GM21360 (cell line): ENCODE results near the gene GTF2F2.

Experiments used
- ATAC-seq: cut with Tn5 transposase; IDR thresholded peaks from one replicate; pipeline ENCODE4 v1.9.1; 2021; ENCODE audit warnings: mild to moderate bottlenecking, moderate library complexity; ENCODE audit not compliant: unreplicated experiment

GTF2F2 gene

GRCh38 chr13:45119991-45120864 is at the start of gene GTF2F2:
GTF2F2 (plus strand) TSS chr13:45120510; CDS start chr13:45120656, 146 bp downstream.
- ATAC-seq = peak; percentile 68

DNA sequence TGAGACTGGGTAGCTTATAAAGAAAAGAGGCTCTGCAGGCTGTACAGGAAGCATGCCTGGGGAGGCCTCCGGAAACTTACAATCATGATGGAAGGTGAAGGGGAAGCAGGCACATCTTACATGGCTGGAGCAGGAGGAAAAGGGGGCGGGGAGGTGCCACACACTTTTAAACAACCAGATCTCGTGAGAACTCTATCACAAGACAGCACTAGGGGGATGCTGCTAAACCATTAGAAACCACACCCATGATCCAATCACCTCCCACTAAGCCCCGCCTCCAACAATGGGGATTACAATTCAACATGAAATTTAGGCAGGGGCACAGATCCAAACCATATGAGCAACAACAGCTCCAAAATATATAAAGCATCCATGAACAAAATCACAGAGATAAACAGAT is 46.5 kb upstream of the GTF2F2 start:
- ATAC-seq = no peak

- ATAC-seq = no peak
Measured at GRCh38 chr13:45074721-45075120, 45.6 kb upstream of the GTF2F2 start.

- no peak for ATAC-seq
Measured at GRCh38 chr13:45078003-45078402, 42.3 kb upstream of the GTF2F2 start.

GRCh38 chr13:45082964-45083363 is 37.3 kb upstream of the GTF2F2 start:
- no peak for ATAC-seq

- no peak for ATAC-seq
Measured at GRCh38 chr13:45084515-45084914, 35.8 kb upstream of the GTF2F2 start.

GRCh38 chr13:45086484-45086883 is 33.8 kb upstream of the GTF2F2 start:
- ATAC-seq = no peak

DNA sequence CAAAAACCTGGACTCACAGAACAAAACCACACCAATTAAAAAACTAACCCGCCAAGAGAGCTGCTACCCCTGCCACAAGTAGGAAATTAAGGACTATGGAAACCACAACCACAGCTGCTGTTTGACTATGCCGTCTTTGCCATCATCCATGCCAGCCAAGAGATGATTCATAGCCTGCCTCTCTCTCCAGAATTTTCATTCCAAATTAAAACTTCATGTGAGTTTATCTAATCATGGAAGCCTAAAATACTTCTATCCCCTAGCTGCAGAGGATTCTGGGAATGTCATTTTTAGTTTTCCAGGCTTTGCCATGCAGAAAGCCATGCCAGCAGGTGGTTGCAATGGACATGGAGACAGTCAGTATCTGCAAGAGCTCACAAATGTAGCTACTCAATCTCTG is 27.6 kb upstream of the GTF2F2 start:
- ATAC-seq = no peak

DNA sequence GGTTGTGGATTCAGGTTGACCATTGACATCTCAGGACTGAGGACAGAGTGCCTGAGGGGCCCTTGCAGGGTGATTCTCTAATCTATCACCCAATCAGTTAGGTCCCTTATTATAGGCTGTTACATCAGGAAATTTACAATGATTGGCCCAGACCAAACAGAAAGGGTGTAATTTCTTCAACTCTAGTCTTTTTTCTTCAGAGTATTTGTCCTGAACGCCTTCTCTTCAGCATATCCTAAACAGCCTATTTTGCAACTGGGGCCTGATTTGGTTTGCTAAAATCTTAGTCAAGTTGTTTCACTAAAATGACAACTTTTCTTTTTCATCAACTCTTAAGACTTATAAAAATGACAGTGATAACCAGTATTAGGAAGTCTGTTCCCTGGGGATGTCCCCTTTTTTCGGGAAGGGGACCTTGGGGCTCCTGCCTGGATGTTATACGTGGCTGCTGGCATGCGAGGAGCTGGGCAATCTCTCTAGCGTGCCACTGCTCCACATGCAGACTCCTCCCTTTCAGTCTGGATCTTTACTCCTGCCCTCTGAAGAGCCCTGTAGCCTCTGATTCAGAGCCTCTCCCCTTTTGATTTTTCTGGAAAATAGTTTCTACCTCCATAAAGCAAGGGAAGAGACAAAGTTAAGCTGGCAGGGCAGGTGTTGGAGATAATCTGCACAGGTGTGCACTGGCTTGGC is 19.6 kb upstream of the GTF2F2 start:
- ATAC-seq = no peak

DNA sequence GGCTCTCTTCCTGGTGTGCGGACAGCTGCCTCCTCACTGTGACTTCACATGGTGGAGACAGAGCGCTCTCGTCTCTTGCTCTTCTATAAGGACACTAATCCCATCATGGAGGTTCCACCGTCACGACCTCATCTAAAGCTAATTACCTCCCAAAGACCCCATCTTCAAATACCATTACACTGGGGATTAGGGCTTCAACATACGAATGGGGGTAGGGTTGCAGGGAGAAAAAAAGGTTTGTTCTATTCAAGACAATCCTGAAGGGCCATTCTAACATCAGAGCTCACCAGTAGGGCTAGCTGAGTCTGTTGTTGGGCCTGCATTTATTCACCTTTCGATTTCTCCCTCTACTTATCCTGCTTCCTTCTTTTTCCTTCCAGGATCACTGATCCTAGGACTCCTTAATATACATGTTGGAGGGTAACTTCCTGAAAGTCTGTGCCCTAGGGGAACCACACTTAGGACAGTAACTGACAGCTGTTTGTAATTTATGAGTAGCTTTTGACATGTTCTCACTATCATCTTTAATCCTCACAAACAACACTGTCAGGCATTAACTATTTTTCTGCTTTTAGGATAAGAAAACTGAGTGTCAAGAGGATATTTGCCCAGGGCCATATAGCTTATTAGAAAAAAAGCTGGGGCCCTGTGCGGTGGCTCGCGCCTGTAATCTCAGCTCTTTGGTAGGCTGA is 18.8 kb upstream of the GTF2F2 start:
- ATAC-seq = no peak

DNA sequence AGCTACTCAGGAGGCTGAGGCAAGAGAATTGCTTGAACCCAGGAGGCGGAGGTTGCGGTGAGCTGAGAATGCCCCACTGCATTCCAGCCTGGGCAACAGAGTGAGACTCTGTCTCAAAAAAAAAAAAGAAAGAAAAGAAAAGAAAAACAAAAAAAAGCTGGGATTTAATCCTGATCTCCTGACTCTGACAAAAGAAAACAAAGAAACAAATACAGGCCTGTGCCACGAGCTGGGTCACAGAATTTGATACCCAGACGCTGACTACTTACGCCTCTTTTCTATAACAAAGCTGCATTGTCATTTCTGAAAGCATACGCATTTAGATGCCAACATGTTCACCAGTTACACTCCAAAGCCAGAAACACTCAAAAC is 18.2 kb upstream of the GTF2F2 start:
- ATAC-seq = no peak

- no peak for ATAC-seq
Measured at GRCh38 chr13:45103449-45103848, 16.9 kb upstream of the GTF2F2 start.

DNA sequence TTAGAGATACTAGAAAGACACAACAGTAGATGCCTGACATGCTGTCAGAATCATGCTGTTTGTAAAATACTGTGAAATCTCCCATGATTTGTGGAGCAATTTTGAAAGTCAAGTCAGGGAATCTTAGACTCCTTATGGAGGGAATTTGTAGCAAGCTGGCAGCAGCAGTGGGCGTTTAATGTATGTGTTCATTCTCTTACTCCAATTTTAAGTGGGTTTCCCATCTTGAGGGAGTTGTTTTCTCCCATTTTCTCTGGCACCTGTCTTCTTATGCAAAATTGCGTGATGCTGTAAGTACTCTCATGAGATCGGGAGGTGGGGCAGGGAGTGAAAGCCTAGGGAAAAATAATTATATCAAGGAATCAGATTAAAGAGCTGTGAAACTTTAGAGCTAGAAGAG is 16.0 kb upstream of the GTF2F2 start:
- ATAC-seq = no peak

DNA sequence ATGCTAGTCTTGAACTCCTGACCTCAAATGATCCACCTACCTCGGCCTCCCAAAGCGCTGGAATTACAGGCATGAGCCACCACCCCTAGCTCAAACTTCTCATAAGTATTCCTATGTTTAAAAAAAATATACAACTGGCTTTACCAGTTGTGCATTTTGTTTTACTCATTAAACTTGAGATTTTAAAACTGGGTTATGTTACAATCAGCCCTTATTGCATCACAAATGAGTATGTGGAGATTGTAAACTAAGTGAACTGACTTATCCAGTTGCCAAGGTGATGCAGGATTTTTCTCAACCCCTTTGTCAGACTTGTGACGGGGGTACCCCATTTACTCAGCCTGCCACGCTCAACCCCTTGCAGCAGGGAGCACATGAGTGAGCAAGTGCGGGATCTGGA is 14.4 kb upstream of the GTF2F2 start:
- no peak for ATAC-seq

- no peak for ATAC-seq
Measured at GRCh38 chr13:45107539-45107938, 12.8 kb upstream of the GTF2F2 start.

- no peak for ATAC-seq
Measured at GRCh38 chr13:45108716-45109101, 11.6 kb upstream of the GTF2F2 start.

- ATAC-seq = peak; percentile 72
Measured at GRCh38 chr13:45109102-45109720, 11.1 kb upstream of the GTF2F2 start.

DNA sequence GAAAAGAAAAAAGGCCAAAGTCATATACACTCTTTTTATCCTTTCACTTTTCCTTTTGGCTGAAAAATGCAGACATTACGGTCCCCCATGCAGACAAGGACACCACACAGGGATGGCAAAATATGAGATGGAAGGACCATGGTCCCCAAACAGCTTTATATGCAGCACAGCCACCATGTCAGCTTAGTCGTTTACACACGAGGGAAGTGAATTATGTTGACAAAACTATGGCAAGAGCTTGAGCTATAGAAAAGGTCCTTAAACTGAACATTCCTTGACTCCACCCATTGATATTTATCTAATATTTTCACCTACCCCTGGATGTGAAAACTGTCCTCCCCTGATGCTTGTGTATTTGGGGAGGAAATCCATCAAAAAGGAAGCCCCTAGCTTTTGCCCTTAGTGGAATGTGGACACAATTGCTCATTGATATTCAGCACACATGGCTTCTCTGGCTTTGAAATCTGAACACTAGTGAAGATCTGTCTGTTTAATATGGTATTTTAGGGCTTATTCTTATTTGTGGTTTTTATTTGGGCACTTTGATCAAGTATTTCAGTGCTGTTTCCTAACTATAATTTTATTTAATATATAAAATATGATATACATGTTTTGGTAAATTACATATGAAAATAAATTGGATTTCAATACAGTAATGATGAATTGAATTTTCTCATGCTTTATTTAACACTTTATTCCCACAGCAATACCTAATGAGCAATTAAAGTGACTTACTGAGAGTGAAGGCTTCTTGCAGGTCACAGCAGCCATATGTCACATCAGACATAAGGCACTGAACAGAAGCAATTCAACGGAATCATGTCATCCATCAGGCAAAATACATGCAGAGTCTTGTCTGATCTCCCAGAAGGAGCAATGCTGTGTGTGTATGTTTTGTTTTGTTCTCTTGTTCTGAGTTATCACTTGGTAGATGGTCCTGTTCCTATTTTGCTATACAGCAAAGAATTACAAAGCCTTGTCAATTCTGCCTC is 6.8 kb upstream of the GTF2F2 start:
- ATAC-seq = no peak

- peak; percentile 29 for ATAC-seq
Measured at GRCh38 chr13:45119469-45119990, 780 bp upstream of the GTF2F2 start.
